Stimulated activated CD8-positive, alpha-beta memory T cell treated with anti-CD3 and anti-CD28 coated beads, Interleukin-15, amount 100 ng/mL, for 4 hours (primary cell): ENCODE measurements around the gene TEX19.
A peak's percentile ranks its signal among the peaks of the same experiment; 100 is the strongest.
"Not testable (repeated sequence)": the region's sequence is repeated elsewhere in the genome, so short reads cannot be mapped to it uniquely, and the experiment has no call there.

ENCODE experiments used
- DNase-seq, 2 donors: peaks; one replicate each; pipeline ENCODE4 v3.0.0-alpha.2; 2020; ENCODE audit warnings: low read depth in 2 of 2

TEX19 gene

GRCh38 chr17:82334622-82335394, 24.2 kb upstream of the TEX19 start:
- DNase-seq = no peak

DNA sequence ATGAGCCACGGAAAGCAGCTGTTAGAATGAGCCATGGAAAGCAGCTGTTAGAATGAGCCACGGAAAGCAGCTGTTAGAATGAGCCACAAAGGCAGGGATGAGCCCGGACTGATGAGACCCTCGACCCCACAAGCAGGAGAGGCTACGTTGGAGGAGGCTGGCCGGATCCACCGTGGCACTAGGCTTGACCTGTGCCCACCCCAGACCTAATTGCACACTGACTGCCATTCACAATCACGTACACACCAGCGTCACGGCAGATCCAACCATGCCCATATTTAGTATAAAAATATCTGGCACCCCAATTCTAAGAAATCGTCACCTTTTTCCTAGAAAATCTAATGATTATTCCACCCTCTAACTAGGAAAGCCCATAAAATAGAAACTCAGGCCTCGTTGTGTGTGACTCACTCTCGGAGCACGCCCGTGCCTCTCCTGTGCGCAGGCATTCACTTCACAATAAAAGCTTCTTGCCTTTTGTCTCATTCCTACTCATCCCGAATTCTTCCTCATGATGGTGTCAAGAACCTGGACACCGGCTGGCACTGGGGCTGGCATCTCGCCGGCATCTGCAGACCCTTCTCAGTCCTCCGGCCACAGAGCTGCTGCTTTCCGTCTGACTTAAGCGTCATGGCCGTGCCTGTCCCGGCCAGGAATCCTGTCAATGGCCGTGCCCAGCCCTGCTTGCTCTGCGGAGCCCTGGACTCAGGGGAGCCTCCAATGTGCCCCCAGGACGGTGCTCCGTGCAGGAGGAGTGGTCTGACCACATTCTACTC, 20.0 kb upstream of the TEX19 start:
- no peak for DNase-seq

- no peak for DNase-seq
These were observed 19.1 kb upstream of the TEX19 start for GRCh38 chr17:82339634-82340580.

DNA sequence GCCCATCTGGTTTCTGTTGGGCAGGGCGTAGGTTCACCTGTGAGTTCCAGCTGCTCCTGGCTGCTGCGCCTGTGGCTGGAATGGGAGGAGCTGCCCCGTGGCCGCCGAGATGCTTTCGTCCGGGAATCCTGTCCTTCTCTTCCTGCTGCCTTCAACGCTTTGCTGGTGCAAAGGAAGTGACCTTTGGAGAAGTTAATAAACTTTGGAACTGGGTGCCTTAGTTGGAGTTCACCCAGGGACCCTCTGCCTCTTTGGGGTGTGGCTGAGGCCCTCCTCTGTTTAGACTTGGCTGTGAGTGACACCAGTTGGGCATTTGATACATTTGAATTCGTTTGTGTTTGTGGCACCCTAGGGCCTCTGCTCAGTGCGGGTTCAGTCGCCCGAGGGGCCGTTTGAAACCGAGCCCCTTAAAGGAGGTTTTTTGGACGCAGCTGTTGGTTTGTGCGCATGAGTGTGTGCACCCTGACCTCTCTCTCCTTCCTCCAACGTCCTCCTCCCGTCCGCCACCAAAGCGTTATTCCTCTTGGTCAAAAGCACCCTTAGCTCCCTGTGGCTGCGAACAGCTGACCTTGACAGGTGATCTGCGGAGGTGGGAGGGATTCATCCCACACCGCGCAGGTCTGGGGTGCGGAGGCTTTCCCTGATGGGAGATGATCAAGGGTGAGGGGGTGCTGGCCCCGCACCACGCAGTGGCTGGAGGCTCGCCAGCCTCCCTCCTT, 16.5 kb upstream of the TEX19 start:
- DNase-seq = no peak

DNA sequence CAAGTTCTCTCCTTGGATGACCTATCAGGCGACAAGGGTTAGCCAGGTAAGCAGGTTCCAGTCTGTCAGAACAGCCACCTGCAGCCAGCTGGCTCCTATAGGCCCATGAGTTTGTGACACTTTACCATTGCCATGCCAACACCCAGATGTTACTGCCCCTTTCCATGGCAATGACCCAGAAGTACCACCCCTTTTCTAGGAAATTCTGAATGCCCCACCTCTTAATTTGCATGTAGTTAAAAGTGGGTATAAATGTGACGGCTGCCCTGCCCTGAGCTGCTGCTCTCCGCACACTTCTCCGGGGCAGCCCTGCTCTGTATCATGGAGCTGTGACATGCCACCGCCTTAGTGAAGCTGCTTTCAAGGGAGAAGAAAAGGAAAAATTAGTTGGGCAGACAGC, 15.5 kb upstream of the TEX19 start:
- no peak for DNase-seq

DNA sequence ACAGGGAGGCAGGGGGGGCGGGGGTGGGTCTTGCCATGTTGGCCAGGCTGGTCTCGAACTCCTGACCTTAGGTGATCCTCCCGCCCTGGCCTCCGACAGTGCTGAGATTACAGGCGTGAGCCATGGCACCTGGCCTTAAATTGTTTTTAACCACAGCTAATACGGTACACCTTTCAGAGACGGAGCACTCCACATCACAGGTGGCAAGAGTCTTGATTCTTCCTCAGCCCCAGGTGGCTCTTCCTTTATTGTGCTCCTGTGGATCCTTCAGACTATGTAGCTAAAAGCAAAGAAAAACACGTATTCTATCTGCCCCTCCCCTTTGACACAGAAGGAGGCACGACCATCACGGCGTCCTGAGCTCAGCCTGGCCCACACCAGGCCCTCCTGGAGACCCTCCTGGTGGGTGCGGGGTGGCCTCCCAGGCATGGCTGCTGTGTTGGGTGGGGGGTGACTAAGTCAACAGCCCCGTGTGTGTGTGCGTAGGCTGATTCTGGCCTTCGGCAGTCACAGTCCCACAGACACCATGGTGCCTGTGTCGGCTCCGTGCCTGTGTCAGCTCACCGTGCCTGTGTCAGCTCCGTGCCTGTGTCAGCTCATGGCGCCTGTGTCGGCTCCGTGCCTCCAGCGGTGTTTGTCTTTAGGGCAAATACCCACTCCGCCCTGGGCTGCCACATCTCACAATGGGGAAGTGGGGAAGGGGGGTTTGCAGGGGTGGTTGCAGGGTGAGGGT, 14.7 kb upstream of the TEX19 start:
- DNase-seq = no peak

- DNase-seq = no peak
These were observed 13.7 kb upstream of the TEX19 start for GRCh38 chr17:82345151-82345976.

GRCh38 chr17:82346342-82347300, 12.4 kb upstream of the TEX19 start:
- no peak for DNase-seq

DNA sequence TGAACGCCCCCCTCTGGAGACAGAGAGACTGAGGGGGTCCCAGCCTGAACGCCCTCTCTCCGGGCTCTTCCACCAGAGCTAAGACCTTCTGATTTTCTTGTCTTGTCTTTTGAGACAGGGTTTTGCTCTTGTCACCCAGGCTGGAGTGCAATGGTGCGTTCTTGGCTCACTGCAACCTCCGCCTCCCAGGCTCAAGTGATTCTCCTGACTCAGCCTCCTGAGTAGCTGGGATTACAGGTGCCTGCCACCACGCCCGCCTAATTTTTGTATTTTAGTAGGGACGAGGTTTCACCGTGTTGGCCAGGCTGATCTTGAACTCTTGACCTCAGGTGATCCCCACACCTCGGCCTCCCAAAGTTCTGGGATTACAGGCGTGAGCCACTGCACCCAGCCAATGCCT, 11.1 kb upstream of the TEX19 start:
- DNase-seq = not testable (repeated sequence)

DNA sequence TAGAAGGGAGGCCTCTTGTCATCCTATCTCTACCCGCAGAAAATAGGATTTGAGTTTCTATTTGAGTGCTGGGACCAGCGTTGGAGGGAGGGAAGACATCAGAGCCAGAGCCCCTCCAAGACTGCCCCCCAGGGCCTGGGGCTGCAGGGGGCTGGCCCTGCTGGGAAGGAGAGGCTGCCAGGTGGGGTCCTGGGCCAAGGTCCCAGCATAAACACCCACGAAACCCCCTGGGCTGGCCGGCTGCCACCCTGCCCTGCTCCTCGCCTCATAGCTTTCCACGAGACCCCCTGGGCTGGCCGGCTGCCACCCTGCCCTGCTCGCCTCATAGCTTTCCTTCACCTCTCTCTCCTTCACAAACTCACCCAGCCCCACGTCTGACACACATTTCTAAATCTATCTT, 10.6 kb upstream of the TEX19 start:
- no peak for DNase-seq

- DNase-seq = no peak
These were observed 10.2 kb upstream of the TEX19 start for GRCh38 chr17:82348866-82349265.

DNA sequence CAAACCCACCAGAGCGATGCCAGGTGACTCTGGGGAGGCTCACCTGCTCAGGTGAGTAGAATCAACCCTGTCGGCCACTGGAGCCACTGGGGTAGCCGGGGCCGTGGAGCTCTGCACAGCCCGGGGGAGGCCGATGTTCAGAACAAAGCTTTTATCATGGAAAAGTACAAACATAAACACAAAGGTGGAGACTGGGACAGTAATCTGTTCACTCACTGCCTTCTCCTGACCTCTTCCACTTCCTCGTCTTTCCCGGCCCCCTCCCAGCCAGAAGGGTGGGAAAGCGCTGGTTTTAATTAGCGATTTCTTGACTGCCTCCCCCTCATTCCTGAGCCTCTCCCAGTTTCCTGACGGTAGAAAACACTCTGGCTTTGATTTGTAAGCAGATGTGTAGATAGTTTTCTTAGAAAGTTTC, 9.8 kb upstream of the TEX19 start:
- DNase-seq = no peak

DNA sequence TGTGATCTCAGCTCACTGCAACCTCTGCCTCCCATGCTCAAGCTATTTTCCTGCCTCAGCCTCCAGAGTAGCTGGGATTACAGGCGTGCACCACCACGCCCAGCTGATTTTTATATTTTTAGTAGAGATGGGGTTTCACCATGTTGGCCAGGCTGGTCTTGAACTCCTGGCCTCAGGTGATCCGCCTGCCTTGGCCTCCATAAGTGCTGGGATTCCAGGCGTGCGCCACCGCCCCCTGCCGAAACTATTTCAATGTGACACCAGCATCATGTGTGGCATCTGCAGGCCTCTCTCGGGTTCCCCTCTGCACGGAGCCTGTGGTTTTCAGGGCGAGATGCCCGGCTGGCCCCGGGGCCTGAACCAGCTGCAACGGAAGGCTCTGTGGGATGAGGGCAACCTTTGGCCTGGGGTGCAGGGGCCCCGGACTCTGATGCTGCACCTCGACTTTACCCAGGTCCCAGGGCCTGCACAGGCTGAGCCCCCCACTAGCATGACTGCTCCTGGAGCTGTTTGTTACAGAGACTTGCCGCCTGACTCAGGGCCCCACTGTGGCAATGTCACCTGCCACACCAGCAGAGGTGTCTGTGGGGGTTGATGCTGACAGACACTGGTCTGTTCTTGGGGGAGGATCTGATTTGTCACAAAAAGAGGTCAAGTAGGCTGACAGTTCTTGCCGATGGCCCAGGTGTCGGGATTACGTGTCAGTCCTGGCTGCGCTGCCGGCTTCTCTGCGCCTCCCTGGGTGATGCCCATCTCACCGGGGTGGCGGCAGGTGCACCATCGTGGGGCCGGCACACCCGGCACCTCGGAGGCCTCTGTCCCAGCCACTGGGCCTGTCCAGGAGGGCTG, 8.6 kb upstream of the TEX19 start:
- DNase-seq = no peak

DNA sequence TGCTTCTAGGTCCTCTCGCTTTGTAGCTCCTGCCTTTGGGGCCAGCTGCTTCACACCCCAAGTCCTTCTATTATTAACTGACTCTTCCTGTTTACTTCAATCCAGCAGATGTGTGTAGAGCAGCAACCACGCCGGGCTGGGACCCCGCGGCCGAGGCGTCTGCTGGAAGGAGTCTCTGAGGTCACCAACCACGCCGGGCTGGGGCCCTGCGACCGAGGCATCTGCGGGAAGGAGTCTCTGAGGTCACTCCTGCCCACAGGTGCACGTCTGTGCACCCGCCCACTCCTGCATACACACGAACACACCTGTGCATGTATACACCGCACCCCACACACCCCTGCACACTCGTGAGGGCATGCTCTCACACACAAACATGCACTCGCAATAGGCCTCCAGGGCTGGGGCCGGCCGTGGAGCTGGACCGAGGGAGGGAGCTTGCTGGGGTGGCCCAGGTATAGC, 7.8 kb upstream of the TEX19 start:
- no peak for DNase-seq

DNA sequence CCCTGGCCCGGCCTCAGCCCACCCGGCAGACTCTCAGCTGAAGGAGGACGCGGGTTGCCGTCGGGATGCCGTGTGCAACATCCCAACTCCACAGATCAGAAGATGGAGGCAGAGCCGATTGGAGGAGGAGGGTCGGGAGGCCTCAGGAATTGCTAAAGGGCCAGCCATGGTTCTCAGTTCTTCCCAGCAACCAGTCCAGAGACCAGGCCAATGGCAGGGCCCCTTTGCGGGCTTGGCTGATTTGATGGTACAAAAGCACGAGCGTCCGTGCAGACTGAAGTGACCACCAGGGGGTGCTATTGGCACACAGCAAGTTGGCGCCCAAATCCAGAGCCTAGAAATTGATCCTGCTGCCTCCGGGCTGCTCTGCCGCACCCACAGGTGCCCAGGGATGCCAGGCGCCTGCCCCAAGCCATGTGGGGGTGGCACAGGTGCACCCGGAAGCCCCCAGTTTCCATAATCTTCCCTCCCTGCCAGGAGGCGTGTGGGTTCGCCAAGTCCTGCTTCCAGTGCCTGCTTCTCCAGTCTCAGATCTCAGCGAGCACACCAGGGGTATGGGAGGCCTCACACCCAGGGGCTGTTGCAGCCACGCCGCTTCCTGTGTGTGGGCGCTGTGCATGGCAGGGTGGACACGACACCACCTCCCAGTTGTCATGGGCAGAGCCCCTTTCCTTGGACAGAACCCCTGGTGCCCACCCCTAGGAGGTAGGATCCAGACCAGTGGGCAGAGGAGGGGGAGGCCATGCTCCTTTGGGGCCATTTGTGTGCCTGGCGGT, 7.1 kb upstream of the TEX19 start:
- peak; percentile 54 for DNase-seq

- no peak for DNase-seq
These were observed 5.6 kb upstream of the TEX19 start for GRCh38 chr17:82353484-82353883.

- DNase-seq = no peak
These were observed 4.2 kb upstream of the TEX19 start for GRCh38 chr17:82354804-82355308.
